Left ventricle myocardium inferior (tissue), 1 donor: ENCODE results near the gene KLHL12. TPM values are rescaled to one million over a fixed set of nuclear protein-coding genes. Genes with fewer than 3 reads are reported as not detected.

Source experiments
- DNase-seq: peaks from one replicate; pipeline ENCODE4 v3.0.0-alpha.2; 2020
- H3K27ac ChIP-seq: fragments of 200-600 bp; replicated peaks from 2 replicates; pipeline ENCODE4 v1.8.0; 2021
- H3K27me3 ChIP-seq: fragments of 200-600 bp; 2 replicates; pipeline ENCODE4 v1.8.0; 2021; ENCODE audit warnings: low read depth
- H3K36me3 ChIP-seq: fragments of 200-600 bp; 2 replicates; pipeline ENCODE4 v1.8.0; 2021
- H3K4me1 ChIP-seq: fragments of 200-600 bp; 2 replicates; pipeline ENCODE4 v1.8.0; 2021
- H3K4me3 ChIP-seq: fragments of 200-600 bp; 2 replicates; pipeline ENCODE4 v1.8.0; 2021; ENCODE audit warnings: mild to moderate bottlenecking, moderate library complexity
- H3K9me3 ChIP-seq: fragments of 200-600 bp; replicated peaks from 2 replicates; pipeline ENCODE4 v1.8.0; 2021
- CTCF ChIP-seq: fragments of 200-600 bp; IDR thresholded peaks from 2 replicates; pipeline ENCODE4 v1.8.0; 2021; ENCODE audit warnings: antibody characterized with exemption, mild to moderate bottlenecking, borderline replicate concordance
- intact Hi-C: fragments of 100-400 bp; cut with micrococcal nuclease; formaldehyde crosslinking; loops from one replicate; pipeline ENCODE4 v1.11.0; 2022
- total RNA-seq: library from RNA; stranded (reverse); fragmentation: NEBNext Ultra II Directional; extraction: Animal tissue kit (Norgen Biotek cat#: 25700); gene quantifications from one replicate; pipeline ENCODE4 v1.2.1, GENCODE V29; 2021
- donor health status: DM: no; HTN: yes; CAD: no; lungs with severe emphysema.

Gene KLHL12
- total RNA-seq, 1 donor from 2014 or later, result 22.7 TPM

GRCh38 chr1:202880961-202881460 lies 46.0 kb downstream of the KLHL12 start:
- Histone ChIP-seq H3K36me3 (peaks cover 30% of the 10 kb centered on the region), H3K4me3 (no peak overlapping the region), H3K4me1 (no peaks in the 10 kb centered on the region), H3K27me3 (no peaks in the 10 kb centered on the region), H3K27ac (no peak overlapping the region), H3K9me3 (no peaks in the 10 kb centered on the region)
- DNase-seq, result no peak
- intact Hi-C loops, result no loop called here
- TF ChIP-seq CTCF, result no peak

- intact Hi-C loops, result no loop called here
- Histone ChIP-seq H3K9me3 (no peaks in the 10 kb centered on the region), H3K4me3 (no peak overlapping the region), H3K4me1 (no peaks in the 10 kb centered on the region), H3K27me3 (no peaks in the 10 kb centered on the region), H3K27ac (no peak overlapping the region), H3K36me3 (peaks cover 30% of the 10 kb centered on the region)
- DNase-seq, result no peak
- no peak for TF ChIP-seq CTCF
Measured at GRCh38 chr1:202880062-202880461, 47.0 kb downstream of the KLHL12 start.

- intact Hi-C loops, result no loop called here
- no peak overlapping the region for H3K4me3 ChIP-seq
- H3K27ac ChIP-seq, result no peak overlapping the region
- peaks cover 30% of the 10 kb centered on the region for H3K36me3 ChIP-seq
- H3K4me1 ChIP-seq, result no peaks in the 10 kb centered on the region
- no peaks in the 10 kb centered on the region for H3K27me3 ChIP-seq
- no peak for TF ChIP-seq CTCF
- H3K9me3 ChIP-seq, result no peaks in the 10 kb centered on the region
- no peak for DNase-seq
Measured at GRCh38 chr1:202879128-202879527, 47.9 kb downstream of the KLHL12 start.

GRCh38 chr1:202873026-202873425 lies 54.0 kb downstream of the KLHL12 start:
- intact Hi-C loops, result no loop called here
- no peaks in the 10 kb centered on the region for H3K4me1 ChIP-seq
- H3K27me3 ChIP-seq, result peaks cover 8% of the 10 kb centered on the region
- no peak for DNase-seq
- no peaks in the 10 kb centered on the region for H3K9me3 ChIP-seq
- no peak overlapping the region for H3K4me3 ChIP-seq
- H3K36me3 ChIP-seq, result no peaks in the 10 kb centered on the region
- H3K27ac ChIP-seq, result no peak overlapping the region
- no peak for TF ChIP-seq CTCF

GRCh38 chr1:202871367-202871766 lies 55.7 kb downstream of the KLHL12 start:
- Histone ChIP-seq H3K4me1 (no peaks in the 10 kb centered on the region), H3K27me3 (peaks cover 19% of the 10 kb centered on the region), H3K4me3 (no peak overlapping the region), H3K27ac (no peak overlapping the region), H3K36me3 (no peaks in the 10 kb centered on the region), H3K9me3 (no peaks in the 10 kb centered on the region)
- DNase-seq, result no peak
- intact Hi-C loops, result no loop called here
- TF ChIP-seq CTCF, result no peak
